K562 (cell line): ENCODE measurements around the gene PPP6R3. TPM values are rescaled to one million over a fixed set of nuclear protein-coding genes. Genes with fewer than 3 reads are reported as not detected.
A peak's percentile ranks its signal among the peaks of the same experiment; 100 is the strongest.

ENCODE experiments used
- ATAC-seq: fragments of 200-7000 bp; cut with Tn5 transposase; 3 replicates; pipeline ENCODE4 v1.9.1; 2020; ENCODE audit warnings: moderate library complexity
- BruUV-seq: library from RNA; stranded (reverse); fragments of 400-500 nt; replicated peaks from 2 replicates; lab custom pipeline; 2021; lab: Mats Ljungman, UMichigan
- CTCF ChIA-PET: fragments of 300-600 bp; formaldehyde crosslinking; extraction: SDS; loops from one replicate; lab custom pipeline; 2021; ENCODE audit warnings: low intra/inter-chr PET ratio; lab: Yijun Ruan, JAX
- POLR2A ChIA-PET: fragments of 300-600, 350-650 bp; sonication (Branson Sonifier 250); formaldehyde crosslinking; extraction: SDS; loops from one replicate; lab custom pipeline; 2021; ENCODE audit warnings: antibody characterized with exemption, inconsistent platforms; lab: Yijun Ruan, JAX
- DNase-seq, 4 experiments: peaks; one replicate each; pipeline versions ENCODE4 v3.0.0 to v3.0.0-alpha.2; 2011 to 2018; ENCODE audit warnings: low spot score in 3 of 4, mixed read lengths in 3 of 4; ENCODE audit errors: extremely low read depth in 1 of 4
- FAIRE-seq: peaks from 2 replicates; lab custom pipeline; 2011; peaks lifted over from hg19 to GRCh38; lab: Jason Lieb, UNC
- H2AFZ ChIP-seq: 2 replicates; pipeline ENCODE4 v1.6.0; 2011; ENCODE audit warnings: low read depth, low read length, control low read depth, inconsistent platforms
- H3K27ac ChIP-seq: fragments of 200-600 bp; 3 replicates; pipeline ENCODE4 v1.8.0; 2011; ENCODE audit warnings: low read depth, mild to moderate bottlenecking, control low read depth, inconsistent platforms, low read length, moderate library complexity, mixed read lengths; ENCODE audit errors: extremely low read depth
- H3K27me3 ChIP-seq, 2 experiments: fragments of 300-600 bp in 1 of 2; 2 replicates in 1 of 2; 3 replicates in 1 of 2; pipeline versions ENCODE4 v1.6.0 to v1.8.0; 2011; ENCODE audit warnings: inconsistent platforms in 2 of 2, low read length in 2 of 2, mild to moderate bottlenecking in 1 of 2, mixed read lengths in 1 of 2, moderate library complexity in 1 of 2; ENCODE audit not compliant: control insufficient read depth in 2 of 2, insufficient read depth in 2 of 2
- H3K36me3 ChIP-seq: fragments of 300-600 bp; 3 replicates; pipeline ENCODE4 v1.8.0; 2011; ENCODE audit warnings: mild to moderate bottlenecking, low read length, inconsistent platforms; ENCODE audit not compliant: control insufficient read depth, insufficient read depth
- H3K4me1 ChIP-seq, 2 experiments: fragments of 200-600 bp in 1 of 2; replicated peaks in 1 of 2; 2 replicates in 1 of 2; 3 replicates in 1 of 2; pipeline versions ENCODE4 v1.5.1 to v1.8.0; 2011; ENCODE audit warnings: inconsistent platforms in 2 of 2, low read length in 2 of 2, mild to moderate bottlenecking in 1 of 2, mixed read lengths in 1 of 2, moderate library complexity in 1 of 2; ENCODE audit not compliant: control insufficient read depth in 2 of 2, insufficient read depth in 2 of 2
- H3K4me2 ChIP-seq: 2 replicates; pipeline ENCODE4 v1.6.1; 2011; ENCODE audit warnings: low read length, control low read depth, inconsistent platforms, mixed read lengths; ENCODE audit not compliant: insufficient read depth
- H3K4me3 ChIP-seq: fragments of 200-600 bp; sonication (generic), shearing (Covaris generic); 2 replicates; pipeline ENCODE4 v1.5.1; 2016; ENCODE audit warnings: control low read depth, inconsistent platforms
- H3K79me2 ChIP-seq: fragments of 200-600 bp; 3 replicates; pipeline ENCODE4 v1.8.0; 2011; ENCODE audit warnings: low read length, inconsistent platforms; ENCODE audit not compliant: control insufficient read depth, insufficient read depth
- H3K9ac ChIP-seq, 2 experiments: 2 replicates each; pipeline versions ENCODE4 v1.6.0 to v1.6.1; 2011; ENCODE audit warnings: low read depth in 2 of 2, low read length in 2 of 2, control low read depth in 1 of 2, inconsistent platforms in 1 of 2, mild to moderate bottlenecking in 1 of 2, mixed read lengths in 1 of 2; ENCODE audit not compliant: insufficient read depth in 1 of 2
- H3K9me1 ChIP-seq: one replicate; pipeline ENCODE4 v1.6.0; 2011; ENCODE audit warnings: inconsistent platforms, mild to moderate bottlenecking, low read length, moderate library complexity; ENCODE audit not compliant: control insufficient read depth, insufficient read depth
- H3K9me3 ChIP-seq: replicated peaks from 2 replicates; pipeline ENCODE4 v1.5.1; 2011; ENCODE audit warnings: low read depth, low read length, inconsistent platforms; ENCODE audit not compliant: control insufficient read depth, insufficient read depth
- H4K20me1 ChIP-seq: replicated peaks from 2 replicates; pipeline ENCODE4 v1.6.1; 2011; ENCODE audit warnings: low read length, inconsistent platforms, mixed read lengths; ENCODE audit not compliant: control insufficient read depth, insufficient read depth
- ATF7 ChIP-seq: fragments of 450-650 bp; IDR thresholded peaks from 2 replicates; pipeline ENCODE4 v1.7.1; 2014; ENCODE audit warnings: mild to moderate bottlenecking, moderate library complexity
- BCOR ChIP-seq: fragments of 450-650 bp; IDR thresholded peaks from 2 replicates; pipeline ENCODE4 v1.6.1; 2016
- PURB ChIP-seq: sonication (generic); formaldehyde crosslinking; IDR thresholded peaks from 2 replicates; pipeline ENCODE4 v1.9.0; 2021; ENCODE audit warnings: low read depth, mild to moderate bottlenecking, missing genetic modification reagents
- SIRT6 ChIP-seq: IDR thresholded peaks from one replicate; pipeline ENCODE4 v1.6.1; 2012; ENCODE audit warnings: low read depth, mild to moderate bottlenecking, control low read depth, inconsistent platforms, low read length, moderate library complexity
- SMARCE1 ChIP-seq: fragments of 450-650 bp; IDR thresholded peaks from 2 replicates; pipeline ENCODE4 v1.7.1; 2016; ENCODE audit warnings: mild to moderate bottlenecking
- WGBS: fragments of 100-300 bp; shearing (Covaris generic); methylation state at CpG from one replicate; pipeline ENCODE4 v1.1.6; 2016; ENCODE audit warnings: low coverage, mixed read lengths; ENCODE audit not compliant: insufficient coverage; ENCODE audit errors: missing lambda C conversion rate; 5-methylcytosine and 5-hydroxymethylcytosine counted together
- in situ Hi-C: fragments of 300-500 bp; cut with MboI; formaldehyde crosslinking; loops from 4 replicates; pipeline ENCODE4 v1.15.0; 2018; ENCODE audit warnings: inconsistent platforms, mixed read lengths
- intact Hi-C: fragments of 100-400 bp; cut with micrococcal nuclease; formaldehyde crosslinking; loops from 2 replicates; pipeline ENCODE4 v1.14.2; 2022
- polyA plus RNA-seq, 8 experiments: library from polyadenylated mRNA; depleted of rRNA in 4 of 8; stranded (reverse) in 5 of 8; unstranded in 3 of 8; fragments of >200 nt; fragmentation: Nextera tagmentation in 2 of 8; fragmentation: Illumina TruSeq in 1 of 8; extraction: Ambion mirVana in 2 of 8; extraction: Trizol in 1 of 8; gene quantifications; 2 replicates each; pipeline versions ENCODE4 v1.2.1 to v1.2.3, GENCODE V29; 2011 to 2014; ENCODE audit warnings: inconsistent platforms in 1 of 8, missing spikeins in 1 of 8
- total RNA-seq, 7 experiments: library from RNA; depleted of rRNA in 6 of 7; stranded (reverse); fragments of >200 nt in 6 of 7; fragmentation: Illumina TruSeq in 2 of 7; extraction: Trizol in 2 of 7; gene quantifications; 2 replicates each; pipeline versions ENCODE4 v1.2.1 to v1.2.3, GENCODE V29; 2011 to 2021; ENCODE audit warnings: low replicate concordance in 1 of 7
- TF ChIP-seq, protein P1 (sequence below): fragments of 450-650 bp; IDR thresholded peaks from 2 replicates; pipeline ENCODE4 v1.6.1; 2017; ENCODE audit warnings: antibody characterized with exemption, mild to moderate bottlenecking
- TF ChIP-seq, protein P2 (sequence below), 2 experiments: fragments of 450-650 bp; IDR thresholded peaks; 2 replicates each; pipeline ENCODE4 v1.6.1; 2016; ENCODE audit warnings: mild to moderate bottlenecking in 2 of 2, borderline replicate concordance in 1 of 2, low read depth in 1 of 2, moderate library complexity in 1 of 2

The PPP6R3 gene
- total and polyA plus RNA-seq, 9 of the 15 experiments (the other 6 are each of a cell fraction or from before 2014, with no cell fraction given): 20.3 to 117 (median 80.6) TPM

DNA sequence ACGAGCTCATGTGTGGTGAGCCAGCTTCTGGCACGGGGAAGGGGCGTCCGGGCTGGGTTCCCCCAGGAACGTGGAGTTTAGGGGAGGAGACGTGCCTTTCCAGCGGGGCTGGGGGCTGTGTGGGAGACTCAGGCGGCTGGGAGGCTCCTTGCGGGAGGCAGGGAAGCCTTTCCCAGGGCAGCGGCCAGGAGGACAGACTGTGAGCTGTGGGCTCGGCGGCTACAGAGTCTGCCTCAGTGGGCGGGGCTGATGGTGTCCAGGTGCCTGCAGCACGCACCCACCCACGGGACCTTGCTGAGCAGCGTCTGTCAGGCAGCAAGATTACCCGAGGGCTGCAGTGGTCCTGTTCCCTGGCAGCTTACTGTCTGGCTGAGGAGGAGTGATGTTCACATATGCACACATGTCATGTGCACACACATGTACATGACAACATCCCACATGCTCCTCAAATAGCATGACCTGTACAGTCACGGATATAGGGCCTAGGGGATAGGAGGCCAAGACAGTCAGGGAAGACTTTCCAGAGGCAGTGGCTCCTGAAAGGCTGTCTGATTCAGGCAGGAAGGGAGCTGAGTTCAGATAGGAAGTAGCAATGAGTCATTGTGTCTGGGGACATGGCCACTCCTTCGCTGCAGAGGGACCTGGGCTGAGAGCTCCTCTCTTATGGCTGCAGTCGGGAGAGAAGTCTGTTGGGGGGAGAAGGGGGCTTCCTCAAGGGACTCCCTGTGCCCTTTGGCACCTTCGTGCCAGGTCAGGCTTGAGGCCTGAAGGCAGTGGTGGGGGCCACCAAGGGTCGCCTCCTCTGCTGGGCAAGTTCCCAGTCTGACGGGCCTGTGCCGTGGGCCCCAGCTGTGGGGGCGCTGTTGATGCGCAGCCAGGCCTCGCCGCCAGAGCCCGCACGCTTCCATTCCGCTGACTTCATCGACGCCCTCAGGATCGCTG is 23.3 kb upstream of the PPP6R3 start:
- peak; percentile 67 to 82 (median 68) for DNase-seq
- TF ChIP-seq ATF7 (0 out of 2 replicates have a peak, but pooled peaks have one; percentile 47), PURB (CRISPR knock-in tag) (no peak), SIRT6 (no peak), SMARCE1 (peak; percentile 54; the same call in 1 of the 2 replicates), BCOR (no peak)
- TF ChIP-seq, protein P1, sequence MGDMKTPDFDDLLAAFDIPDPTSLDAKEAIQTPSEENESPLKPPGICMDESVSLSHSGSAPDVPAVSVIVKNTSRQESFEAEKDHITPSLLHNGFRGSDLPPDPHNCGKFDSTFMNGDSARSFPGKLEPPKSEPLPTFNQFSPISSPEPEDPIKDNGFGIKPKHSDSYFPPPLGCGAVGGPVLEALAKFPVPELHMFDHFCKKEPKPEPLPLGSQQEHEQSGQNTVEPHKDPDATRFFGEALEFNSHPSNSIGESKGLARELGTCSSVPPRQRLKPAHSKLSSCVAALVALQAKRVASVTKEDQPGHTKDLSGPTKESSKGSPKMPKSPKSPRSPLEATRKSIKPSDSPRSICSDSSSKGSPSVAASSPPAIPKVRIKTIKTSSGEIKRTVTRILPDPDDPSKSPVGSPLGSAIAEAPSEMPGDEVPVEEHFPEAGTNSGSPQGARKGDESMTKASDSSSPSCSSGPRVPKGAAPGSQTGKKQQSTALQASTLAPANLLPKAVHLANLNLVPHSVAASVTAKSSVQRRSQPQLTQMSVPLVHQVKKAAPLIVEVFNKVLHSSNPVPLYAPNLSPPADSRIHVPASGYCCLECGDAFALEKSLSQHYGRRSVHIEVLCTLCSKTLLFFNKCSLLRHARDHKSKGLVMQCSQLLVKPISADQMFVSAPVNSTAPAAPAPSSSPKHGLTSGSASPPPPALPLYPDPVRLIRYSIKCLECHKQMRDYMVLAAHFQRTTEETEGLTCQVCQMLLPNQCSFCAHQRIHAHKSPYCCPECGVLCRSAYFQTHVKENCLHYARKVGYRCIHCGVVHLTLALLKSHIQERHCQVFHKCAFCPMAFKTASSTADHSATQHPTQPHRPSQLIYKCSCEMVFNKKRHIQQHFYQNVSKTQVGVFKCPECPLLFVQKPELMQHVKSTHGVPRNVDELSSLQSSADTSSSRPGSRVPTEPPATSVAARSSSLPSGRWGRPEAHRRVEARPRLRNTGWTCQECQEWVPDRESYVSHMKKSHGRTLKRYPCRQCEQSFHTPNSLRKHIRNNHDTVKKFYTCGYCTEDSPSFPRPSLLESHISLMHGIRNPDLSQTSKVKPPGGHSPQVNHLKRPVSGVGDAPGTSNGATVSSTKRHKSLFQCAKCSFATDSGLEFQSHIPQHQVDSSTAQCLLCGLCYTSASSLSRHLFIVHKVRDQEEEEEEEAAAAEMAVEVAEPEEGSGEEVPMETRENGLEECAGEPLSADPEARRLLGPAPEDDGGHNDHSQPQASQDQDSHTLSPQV: peak; percentile 88
- TF ChIP-seq, protein P2, sequence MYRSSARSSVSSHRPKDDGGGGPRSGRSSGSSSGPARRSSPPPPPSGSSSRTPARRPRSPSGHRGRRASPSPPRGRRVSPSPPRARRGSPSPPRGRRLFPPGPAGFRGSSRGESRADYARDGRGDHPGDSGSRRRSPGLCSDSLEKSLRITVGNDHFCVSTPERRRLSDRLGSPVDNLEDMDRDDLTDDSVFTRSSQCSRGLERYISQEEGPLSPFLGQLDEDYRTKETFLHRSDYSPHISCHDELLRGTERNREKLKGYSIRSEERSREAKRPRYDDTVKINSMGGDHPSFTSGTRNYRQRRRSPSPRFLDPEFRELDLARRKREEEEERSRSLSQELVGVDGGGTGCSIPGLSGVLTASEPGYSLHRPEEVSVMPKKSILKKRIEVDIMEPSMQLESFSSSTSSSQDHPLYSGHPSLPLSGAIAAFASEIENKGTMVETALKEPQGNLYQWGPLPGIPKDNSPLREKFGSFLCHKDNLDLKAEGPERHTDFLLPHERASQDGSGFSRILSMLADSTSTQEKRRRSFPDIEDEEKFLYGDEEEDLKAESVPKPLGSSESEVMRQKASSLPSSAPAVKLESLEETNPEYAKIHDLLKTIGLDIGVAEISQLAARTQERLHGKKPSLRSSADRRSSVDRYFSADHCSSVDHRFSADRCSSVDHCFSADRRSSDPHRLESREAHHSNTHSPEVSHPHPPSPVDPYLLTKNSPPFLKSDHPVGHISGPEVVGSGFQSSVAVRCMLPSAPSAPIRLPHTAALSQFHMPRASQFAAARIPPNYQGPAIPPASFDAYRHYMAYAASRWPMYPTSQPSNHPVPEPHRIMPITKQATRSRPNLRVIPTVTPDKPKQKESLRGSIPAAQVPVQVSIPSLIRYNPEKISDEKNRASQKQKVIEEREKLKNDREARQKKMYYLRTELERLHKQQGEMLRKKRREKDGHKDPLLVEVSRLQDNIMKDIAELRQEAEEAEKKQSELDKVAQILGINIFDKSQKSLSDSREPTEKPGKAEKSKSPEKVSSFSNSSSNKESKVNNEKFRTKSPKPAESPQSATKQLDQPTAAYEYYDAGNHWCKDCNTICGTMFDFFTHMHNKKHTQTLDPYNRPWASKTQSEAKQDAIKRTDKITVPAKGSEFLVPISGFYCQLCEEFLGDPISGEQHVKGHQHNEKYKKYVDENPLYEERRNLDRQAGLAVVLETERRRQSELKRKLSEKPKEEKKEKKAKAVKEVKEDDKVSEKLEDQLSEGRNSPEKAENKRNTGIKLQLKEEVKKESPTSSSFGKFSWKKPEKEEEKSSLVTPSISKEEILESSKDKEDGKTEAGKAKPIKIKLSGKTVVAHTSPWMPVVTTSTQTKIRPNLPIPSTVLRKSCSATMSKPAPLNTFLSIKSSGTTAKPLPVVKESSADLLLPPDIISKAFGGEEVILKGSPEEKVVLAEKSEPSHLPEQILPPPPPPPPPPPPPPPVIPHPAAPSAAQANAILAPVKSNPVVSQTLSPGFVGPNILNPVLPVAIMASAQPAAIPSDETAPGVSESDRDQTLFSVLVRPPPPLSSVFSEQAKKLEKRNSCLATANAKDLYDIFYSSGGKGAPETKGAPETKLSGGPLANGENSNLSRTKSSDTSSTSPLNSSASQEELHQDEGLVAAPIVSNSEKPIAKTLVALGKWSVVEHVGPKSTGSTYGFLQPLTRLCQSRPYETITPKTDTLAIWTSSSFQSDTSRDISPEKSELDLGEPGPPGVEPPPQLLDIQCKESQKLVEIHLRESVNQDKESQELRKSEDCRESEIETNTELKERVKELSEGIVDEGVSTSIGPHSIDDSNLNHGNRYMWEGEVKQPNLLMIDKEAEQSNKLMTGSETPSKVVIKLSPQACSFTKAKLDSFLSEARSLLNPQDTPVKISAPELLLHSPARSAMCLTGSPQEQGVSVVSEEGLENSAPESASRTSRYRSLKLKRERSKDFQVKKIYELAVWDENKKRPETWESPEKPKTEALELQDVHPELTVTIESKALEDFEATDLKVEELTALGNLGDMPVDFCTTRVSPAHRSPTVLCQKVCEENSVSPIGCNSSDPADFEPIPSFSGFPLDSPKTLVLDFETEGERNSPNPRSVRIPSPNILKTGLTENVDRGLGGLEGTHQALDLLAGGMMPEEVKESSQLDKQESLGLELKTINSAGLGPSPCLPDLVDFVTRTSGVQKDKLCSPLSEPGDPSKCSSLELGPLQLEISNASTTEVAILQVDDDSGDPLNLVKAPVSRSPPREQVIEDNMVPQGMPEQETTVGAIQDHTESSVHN (IDR thresholded peaks at IDR 0.05; ENCODE audit: borderline replicate concordance in 1 of 2, low read depth in 1 of 2): no peak

More for the DNA sequence above, 23.3 kb upstream of the PPP6R3 start:
- H3K27me3 ChIP-seq: no peaks in the 10 kb centered on the region
- in situ Hi-C loops (no loop called here), intact Hi-C loops (no loop called here)
- 54% methylated on average over 33 of the region's 34 CpGs for whole genome bisulfite sequencing
- H3K9me1 ChIP-seq: peaks cover 12% of the 10 kb centered on the region
- H3K9me3 ChIP-seq: no peaks in the 10 kb centered on the region
- CTCF ChIA-PET: no interaction called here
- H3K4me1 ChIP-seq: peaks cover 15 to 44% of the 10 kb centered on the region in 2 experiments; a peak in 4 of 5 replicates
- POLR2A ChIA-PET: interaction anchor here (0.6 kb wide), 2 partner anchors 23 to 25 kb away, joined by 3 read pairs; no protein-coding TSS in a partner anchor
- H2AFZ ChIP-seq: peak overlapping the region; percentile 83
- H3K79me2 ChIP-seq: no peaks in the 10 kb centered on the region
- peak overlapping the region; percentile 68 for H3K4me2 ChIP-seq
- peaks cover 76% of the 10 kb centered on the region; the same call in 2 of the 3 replicates for H3K36me3 ChIP-seq
- H3K9ac ChIP-seq: peak overlapping the region; percentile 41 to 73; a peak in 3 of 4 replicates
- peak overlapping the region; percentile 79; the same call in 2 of the 3 replicates for H3K27ac ChIP-seq
- peak; percentile 91 for ATAC-seq
- no peak overlapping the region for H3K4me3 ChIP-seq
- peak; percentile 96 for FAIRE-seq
- no peaks in the 10 kb centered on the region; the same call in 1 of the 2 replicates for H4K20me1 ChIP-seq
- no TSS peak for BruUV-seq
